Uterus (tissue), 4 donors: ENCODE results near the gene UNC13D. TPM values are rescaled to one million over a fixed set of nuclear protein-coding genes. Genes with fewer than 3 reads are reported as not detected.

ENCODE experiments used
- DNase-seq, 2 donors: peaks; one replicate each; pipeline ENCODE4 v3.0.0-alpha.2; 2019 to 2020
- H3K27ac ChIP-seq, 2 donors: fragments of 200-600 bp; sonication (generic); 1 replicate in 1 of 2; 2 replicates in 1 of 2; pipeline ENCODE4 v1.5.1; 2016 to 2018
- H3K27me3 ChIP-seq, 2 donors: fragments of 200-600 bp; sonication (generic); one replicate each; pipeline ENCODE4 v1.5.1; 2018 to 2019; ENCODE audit warnings: control low read depth in 1 of 2
- H3K36me3 ChIP-seq, 2 donors: fragments of 200-600 bp; sonication (generic); one replicate each; pipeline ENCODE4 v1.5.1; 2019; ENCODE audit warnings: control low read depth in 1 of 2
- H3K4me1 ChIP-seq, 2 donors: fragments of 200-600 bp; sonication (generic); one replicate each; pipeline ENCODE4 v1.5.1; 2018 to 2019; ENCODE audit warnings: control low read depth in 1 of 2
- H3K4me3 ChIP-seq, 2 donors: fragments of 200-600 bp; sonication (generic); 1 replicate in 1 of 2; 2 replicates in 1 of 2; pipeline ENCODE4 v1.5.1; 2018 to 2019; ENCODE audit warnings: mild to moderate bottlenecking in 1 of 2
- H3K9me3 ChIP-seq, 2 donors: fragments of 200-600 bp; sonication (generic); one replicate each; pipeline ENCODE4 v1.5.1; 2019; ENCODE audit warnings: control low read depth in 1 of 2
- CTCF ChIP-seq, 4 experiments: fragments of 200-600 bp in 2 of 4; fragments of 450-650 bp in 2 of 4; sonication (generic) in 2 of 4; IDR thresholded peaks; one replicate each; pipeline ENCODE4 v1.5.1; 2016 to 2019; ENCODE audit warnings: antibody characterized with exemption in 4 of 4, mild to moderate bottlenecking in 2 of 4, moderate library complexity in 1 of 4
- POLR2A ChIP-seq, 2 donors: fragments of 450-650 bp; IDR thresholded peaks; one replicate each; pipeline ENCODE4 v1.6.1; 2016; ENCODE audit warnings: antibody characterized with exemption in 2 of 2, mild to moderate bottlenecking in 1 of 2, moderate library complexity in 1 of 2
- intact Hi-C: fragments of 100-400 bp; cut with DNase I; formaldehyde crosslinking; loops from one replicate; pipeline ENCODE4 v1.15.1; 2023; ENCODE audit warnings: low total_unique reads
- total RNA-seq, 4 donors: library from RNA; depleted of rRNA in 3 of 4; stranded (reverse); fragments of >200 nt in 3 of 4; gene quantifications; one replicate each; pipeline versions ENCODE4 v1.1.0 to v1.2.4, GENCODE V29; 2014 to 2023
- donor health status: DM: yes; HTN: yes; CAD: no.

UNC13D gene
- total RNA-seq, 4 donors from 2014 or later: 1.2 to 32.7 (median 11.8) TPM

- H3K27ac ChIP-seq: peak overlapping the region; percentile 22 to 25
- no peaks in the 10 kb centered on the region for H3K9me3 ChIP-seq
- no peaks in the 10 kb centered on the region for H3K4me1 ChIP-seq
- TF ChIP-seq POLR2A (IDR thresholded peaks at IDR 0.05): no peak
- no peak for TF ChIP-seq CTCF (IDR thresholded peaks at IDR 0.05)
- DNase-seq: peak; percentile 48 to 49
- no peak overlapping the region for H3K4me3 ChIP-seq
- intact Hi-C loops: no loop called here
- no peaks in the 10 kb centered on the region for H3K36me3 ChIP-seq
- no peaks in the 10 kb centered on the region for H3K27me3 ChIP-seq
Measured at GRCh38 chr17:75832164-75832651, 12.0 kb downstream of the UNC13D start.

- Histone ChIP-seq H3K36me3 (no peaks in the 10 kb centered on the region), H3K4me3 (no peak overlapping the region), H3K27ac (no peak overlapping the region), H3K9me3 (no peaks in the 10 kb centered on the region), H3K4me1 (no peaks in the 10 kb centered on the region), H3K27me3 (no peaks in the 10 kb centered on the region)
- intact Hi-C loops: no loop called here
- no peak for DNase-seq
- no peak for TF ChIP-seq POLR2A (IDR thresholded peaks at IDR 0.05)
- TF ChIP-seq CTCF (IDR thresholded peaks at IDR 0.05): no peak
Measured at GRCh38 chr17:75831032-75831571, 13.1 kb downstream of the UNC13D start.

GRCh38 chr17:75830164-75831031 is 13.8 kb downstream of the UNC13D start:
- no peaks in the 10 kb centered on the region for H3K36me3 ChIP-seq
- no peak overlapping the region for H3K27ac ChIP-seq
- H3K4me1 ChIP-seq: no peaks in the 10 kb centered on the region
- H3K27me3 ChIP-seq: no peaks in the 10 kb centered on the region
- TF ChIP-seq POLR2A (IDR thresholded peaks at IDR 0.05) (no peak), CTCF (IDR thresholded peaks at IDR 0.05) (peak in 1 of 4 experiments; percentile 7)
- intact Hi-C loops: no loop called here
- H3K4me3 ChIP-seq: no peak overlapping the region
- no peak for DNase-seq
- no peaks in the 10 kb centered on the region for H3K9me3 ChIP-seq

- Histone ChIP-seq H3K9me3 (no peaks in the 10 kb centered on the region), H3K4me3 (no peak overlapping the region), H3K4me1 (no peaks in the 10 kb centered on the region), H3K36me3 (no peaks in the 10 kb centered on the region), H3K27ac (no peak overlapping the region), H3K27me3 (no peaks in the 10 kb centered on the region)
- TF ChIP-seq POLR2A (IDR thresholded peaks at IDR 0.05) (no peak), CTCF (IDR thresholded peaks at IDR 0.05) (no peak)
- intact Hi-C loops: no loop called here
- DNase-seq: no peak
Measured at GRCh38 chr17:75829747-75830146, 14.5 kb downstream of the UNC13D start.

GRCh38 chr17:75828741-75829140 is 15.5 kb downstream of the UNC13D start:
- H3K9me3 ChIP-seq: no peaks in the 10 kb centered on the region
- no peak overlapping the region for H3K4me3 ChIP-seq
- intact Hi-C loops: no loop called here
- H3K27me3 ChIP-seq: no peaks in the 10 kb centered on the region
- no peaks in the 10 kb centered on the region for H3K4me1 ChIP-seq
- no peak for DNase-seq
- H3K36me3 ChIP-seq: no peaks in the 10 kb centered on the region
- TF ChIP-seq POLR2A (IDR thresholded peaks at IDR 0.05): no peak
- TF ChIP-seq CTCF (IDR thresholded peaks at IDR 0.05): no peak
- peak overlapping the region in 1 of 2 donors; percentile 81 for H3K27ac ChIP-seq
